ENCODE results near the gene HNRNPLL. TPM values are rescaled to one million over a fixed set of nuclear protein-coding genes. Genes with fewer than 3 reads are reported as not detected.

Gene HNRNPLL
- total RNA-seq, 1 donor from 2014 or later: 122 TPM

- Mint-ChIP-seq H3K36me3 (ENCODE audit: insufficient read depth) (peaks cover 5% of the 10 kb centered on the region), H3K27ac (no peak overlapping the region), H3K4me1 (ENCODE audit: low read depth) (peaks cover 46% of the 10 kb centered on the region), H3K9me3 (ENCODE audit: low read depth) (no peaks in the 10 kb centered on the region), H3K27me3 (no peaks in the 10 kb centered on the region), H3K4me3 (ENCODE audit: low read depth) (peak overlapping the region; percentile 17)
- TF ChIP-seq CTCF (IDR thresholded peaks at IDR 0.05; ENCODE audit: unreplicated experiment): no peak
- DNase-seq (ENCODE audit: low spot score, unreplicated experiment): no peak
Measured at GRCh38 chr2:38597115-38597514, 5.6 kb downstream of the HNRNPLL start.

DNA sequence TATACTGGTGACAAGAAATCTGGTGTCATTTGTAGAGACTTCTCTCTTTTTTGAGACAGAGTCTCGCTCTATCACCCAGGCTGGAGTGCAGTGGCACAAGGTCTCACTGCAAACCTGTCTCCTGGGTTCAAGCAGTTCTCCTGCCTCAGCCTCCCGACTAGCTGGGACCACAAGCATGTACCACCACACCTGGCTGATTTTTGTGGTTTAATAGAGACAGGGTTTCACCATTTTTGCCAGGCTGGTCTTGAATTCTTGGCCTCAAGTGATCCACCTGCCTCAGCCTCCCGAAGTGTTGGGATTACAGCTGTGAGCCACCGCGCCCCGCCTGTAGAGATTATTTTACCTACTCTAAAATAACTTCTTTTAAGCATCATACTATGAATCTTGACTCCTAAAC, 6.5 kb downstream of the HNRNPLL start:
- no peak overlapping the region for H3K4me3 Mint-ChIP-seq (ENCODE audit: low read depth)
- no peak for TF ChIP-seq CTCF (IDR thresholded peaks at IDR 0.05; ENCODE audit: unreplicated experiment)
- peak overlapping the region; percentile 0 for H3K27ac Mint-ChIP-seq
- H3K4me1 Mint-ChIP-seq (ENCODE audit: low read depth): peaks cover 48% of the 10 kb centered on the region
- H3K27me3 Mint-ChIP-seq: no peaks in the 10 kb centered on the region
- no peaks in the 10 kb centered on the region for H3K9me3 Mint-ChIP-seq (ENCODE audit: low read depth)
- H3K36me3 Mint-ChIP-seq (ENCODE audit: insufficient read depth): peaks cover 5% of the 10 kb centered on the region
- DNase-seq (ENCODE audit: low spot score, unreplicated experiment): no peak

DNA sequence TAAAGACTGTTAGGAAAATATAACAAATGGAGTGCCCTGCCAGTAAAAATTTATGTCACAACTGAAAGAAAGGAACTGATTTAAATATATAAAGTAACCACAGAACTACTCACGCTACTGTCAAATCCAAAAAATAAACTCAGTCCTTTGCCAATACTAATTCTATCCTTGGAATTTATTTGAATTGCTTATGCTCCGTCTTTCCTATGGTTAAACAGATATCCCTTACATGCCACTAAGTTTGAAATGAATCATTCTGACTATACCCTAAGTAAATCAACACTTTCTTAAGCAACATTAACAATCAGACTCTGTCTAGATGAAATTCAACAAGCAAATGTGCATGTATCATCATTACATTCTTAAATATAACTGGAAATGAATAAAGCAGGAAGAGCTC, 9.8 kb downstream of the HNRNPLL start:
- Mint-ChIP-seq H3K4me1 (ENCODE audit: low read depth) (peaks cover 34% of the 10 kb centered on the region), H3K4me3 (ENCODE audit: low read depth) (no peak overlapping the region), H3K9me3 (ENCODE audit: low read depth) (no peaks in the 10 kb centered on the region), H3K27ac (peak overlapping the region; percentile 39), H3K27me3 (no peaks in the 10 kb centered on the region), H3K36me3 (ENCODE audit: insufficient read depth) (peaks cover 13% of the 10 kb centered on the region)
- DNase-seq (ENCODE audit: low spot score, unreplicated experiment): no peak
- no peak for TF ChIP-seq CTCF (IDR thresholded peaks at IDR 0.05; ENCODE audit: unreplicated experiment)

DNA sequence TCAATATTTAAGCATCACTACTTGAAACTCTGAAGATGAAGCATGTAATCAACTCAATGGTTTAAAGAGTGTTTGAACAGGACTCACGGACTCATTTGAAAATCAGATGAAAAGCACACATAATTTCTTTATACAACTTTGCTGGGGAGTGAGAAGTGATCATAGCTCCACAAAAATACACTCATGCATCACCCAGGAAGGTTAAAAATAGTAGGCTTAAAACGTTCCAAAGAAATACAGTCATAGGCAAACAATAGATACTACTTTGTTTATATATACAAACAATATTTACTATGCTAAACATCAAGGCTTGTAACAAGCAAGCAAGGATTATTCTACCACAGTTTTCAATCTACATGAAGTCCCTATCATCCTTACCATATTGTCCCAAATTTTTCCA, 11.6 kb downstream of the HNRNPLL start:
- Mint-ChIP-seq H3K4me3 (ENCODE audit: low read depth) (no peak overlapping the region), H3K36me3 (ENCODE audit: insufficient read depth) (peaks cover 19% of the 10 kb centered on the region), H3K4me1 (ENCODE audit: low read depth) (peaks cover 29% of the 10 kb centered on the region)

DNA sequence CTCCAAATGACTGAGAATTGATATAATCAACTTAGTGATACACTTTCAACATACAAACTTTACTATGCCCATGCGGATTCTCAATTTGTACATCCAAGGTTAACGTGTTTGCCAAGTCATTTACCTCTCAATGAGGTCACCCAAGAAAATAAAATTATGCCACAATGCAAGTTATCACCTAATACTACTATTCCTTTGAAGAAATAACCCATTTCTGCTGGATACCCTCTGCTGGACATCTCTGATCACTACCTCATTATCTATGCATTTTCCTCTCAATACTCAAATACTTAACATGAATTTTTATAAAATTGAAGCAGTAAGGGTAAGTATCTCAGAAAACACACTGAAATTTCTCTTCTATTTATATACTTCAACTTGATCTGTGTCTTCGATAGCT, 12.7 kb downstream of the HNRNPLL start:
- no peaks in the 10 kb centered on the region for H3K27me3 Mint-ChIP-seq
- H3K4me3 Mint-ChIP-seq (ENCODE audit: low read depth): no peak overlapping the region
- peaks cover 29% of the 10 kb centered on the region for H3K4me1 Mint-ChIP-seq (ENCODE audit: low read depth)
- H3K9me3 Mint-ChIP-seq (ENCODE audit: low read depth): no peaks in the 10 kb centered on the region
- H3K36me3 Mint-ChIP-seq (ENCODE audit: insufficient read depth): peaks cover 19% of the 10 kb centered on the region
- peak overlapping the region; percentile 69 for H3K27ac Mint-ChIP-seq
- TF ChIP-seq CTCF (IDR thresholded peaks at IDR 0.05; ENCODE audit: unreplicated experiment): peak; percentile 42
- no peak for DNase-seq (ENCODE audit: low spot score, unreplicated experiment)

More for the DNA sequence above, 11.6 kb downstream of the HNRNPLL start:
- no peak for TF ChIP-seq CTCF (IDR thresholded peaks at IDR 0.05; ENCODE audit: unreplicated experiment)
- DNase-seq (ENCODE audit: low spot score, unreplicated experiment): no peak
- H3K27ac Mint-ChIP-seq: peak overlapping the region; percentile 71
- no peaks in the 10 kb centered on the region for H3K9me3 Mint-ChIP-seq (ENCODE audit: low read depth)
- H3K27me3 Mint-ChIP-seq: no peaks in the 10 kb centered on the region

Data from progenitor cell of endocrine pancreas (in vitro differentiated cells).